Suprapubic skin (tissue), 4 donors: Measurements from ENCODE around the gene USP54. TPM values are rescaled to one million over a fixed set of nuclear protein-coding genes. Genes with fewer than 3 reads are reported as not detected.

Experiments used
- DNase-seq, 2 donors: peaks; one replicate each; pipeline ENCODE4 v3.0.0-alpha.2; 2019; ENCODE audit warnings: low spot score in 2 of 2
- H3K27ac ChIP-seq: fragments of 200-600 bp; sonication (generic); one replicate; pipeline ENCODE4 v1.5.1; 2019
- H3K27me3 ChIP-seq: fragments of 200-600 bp; sonication (generic); one replicate; pipeline ENCODE4 v1.5.1; 2019
- H3K36me3 ChIP-seq: fragments of 200-600 bp; sonication (generic); one replicate; pipeline ENCODE4 v1.5.1; 2019
- H3K4me1 ChIP-seq: fragments of 200-600 bp; sonication (generic); one replicate; pipeline ENCODE4 v1.5.1; 2019
- H3K4me3 ChIP-seq: fragments of 200-600 bp; sonication (generic); one replicate; pipeline ENCODE4 v1.5.1; 2019; ENCODE audit warnings: mild to moderate bottlenecking
- H3K9me3 ChIP-seq: fragments of 200-600 bp; sonication (generic); one replicate; pipeline ENCODE4 v1.5.1; 2019
- EP300 ChIP-seq: sonication (generic); formaldehyde crosslinking; IDR thresholded peaks from one replicate; pipeline ENCODE4 v1.6.1; 2017; ENCODE audit warnings: antibody characterized with exemption
- POLR2A ChIP-seq, 2 donors: fragments of 450-650 bp; IDR thresholded peaks; one replicate each; pipeline ENCODE4 v1.6.1; 2017; ENCODE audit warnings: antibody characterized with exemption in 2 of 2, mild to moderate bottlenecking in 2 of 2, moderate library complexity in 2 of 2
- POLR2AphosphoS5 ChIP-seq, 3 donors: sonication (generic); formaldehyde crosslinking; IDR thresholded peaks; one replicate each; pipeline ENCODE4 v1.6.1; 2017; ENCODE audit warnings: antibody characterized with exemption in 3 of 3
- WGBS: methylation state at CpG from one replicate; pipeline ENCODE4 v1.1.5; 2018; 5-methylcytosine and 5-hydroxymethylcytosine counted together
- total RNA-seq, 4 donors: library from RNA; depleted of rRNA; stranded (reverse); fragments of >200 nt; gene quantifications; one replicate each; pipeline ENCODE4 v1.1.0, GENCODE V29; 2016
- TF ChIP-seq, protein P1 (sequence below), 2 donors: fragments of 200-600 bp in 1 of 2; fragments of 450-650 bp in 1 of 2; sonication (generic) in 1 of 2; IDR thresholded peaks; one replicate each; pipeline ENCODE4 v1.5.1; 2016 to 2019; ENCODE audit warnings: antibody characterized with exemption in 2 of 2, mild to moderate bottlenecking in 1 of 2, moderate library complexity in 1 of 2

USP54 gene
- total RNA-seq, 4 donors from 2014 or later: 52.2 to 110 (median 79.5) TPM

GRCh38 chr10:73554721-73555120 is 36.4 kb downstream of the USP54 start:
- H3K4me3 ChIP-seq: no peak overlapping the region
- TF ChIP-seq EP300: no peak
- TF ChIP-seq POLR2AphosphoS5 (IDR thresholded peaks at IDR 0.05): no peak
- TF ChIP-seq POLR2A (IDR thresholded peaks at IDR 0.05): no peak
- TF ChIP-seq, protein P1, sequence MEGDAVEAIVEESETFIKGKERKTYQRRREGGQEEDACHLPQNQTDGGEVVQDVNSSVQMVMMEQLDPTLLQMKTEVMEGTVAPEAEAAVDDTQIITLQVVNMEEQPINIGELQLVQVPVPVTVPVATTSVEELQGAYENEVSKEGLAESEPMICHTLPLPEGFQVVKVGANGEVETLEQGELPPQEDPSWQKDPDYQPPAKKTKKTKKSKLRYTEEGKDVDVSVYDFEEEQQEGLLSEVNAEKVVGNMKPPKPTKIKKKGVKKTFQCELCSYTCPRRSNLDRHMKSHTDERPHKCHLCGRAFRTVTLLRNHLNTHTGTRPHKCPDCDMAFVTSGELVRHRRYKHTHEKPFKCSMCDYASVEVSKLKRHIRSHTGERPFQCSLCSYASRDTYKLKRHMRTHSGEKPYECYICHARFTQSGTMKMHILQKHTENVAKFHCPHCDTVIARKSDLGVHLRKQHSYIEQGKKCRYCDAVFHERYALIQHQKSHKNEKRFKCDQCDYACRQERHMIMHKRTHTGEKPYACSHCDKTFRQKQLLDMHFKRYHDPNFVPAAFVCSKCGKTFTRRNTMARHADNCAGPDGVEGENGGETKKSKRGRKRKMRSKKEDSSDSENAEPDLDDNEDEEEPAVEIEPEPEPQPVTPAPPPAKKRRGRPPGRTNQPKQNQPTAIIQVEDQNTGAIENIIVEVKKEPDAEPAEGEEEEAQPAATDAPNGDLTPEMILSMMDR (IDR thresholded peaks at IDR 0.05): no peak

DNA sequence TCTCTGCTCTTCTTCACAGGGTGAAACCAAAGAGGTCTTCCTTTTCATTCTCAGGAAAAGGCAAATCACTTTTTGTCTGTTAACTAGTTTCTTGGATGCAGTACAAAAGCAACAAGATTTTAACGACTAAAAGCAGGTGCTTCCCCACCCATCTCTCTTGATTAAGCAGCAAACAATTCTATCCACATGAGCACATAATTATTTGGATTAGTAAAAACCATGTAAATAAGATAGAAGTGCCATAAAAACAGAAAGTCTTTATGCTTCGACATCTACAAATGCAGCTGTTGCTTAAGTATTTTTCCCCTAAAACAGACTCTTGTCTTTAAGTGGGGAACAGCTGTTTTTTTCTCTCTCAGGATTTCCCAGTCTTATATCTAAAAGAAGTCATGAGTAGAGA is 37.4 kb downstream of the USP54 start:
- Histone ChIP-seq H3K9me3 (no peaks in the 10 kb centered on the region), H3K27ac (peak overlapping the region; percentile 57), H3K27me3 (no peaks in the 10 kb centered on the region), H3K4me3 (no peak overlapping the region), H3K36me3 (peaks cover 4% of the 10 kb centered on the region), H3K4me1 (peaks cover 10% of the 10 kb centered on the region)
- TF ChIP-seq POLR2A (IDR thresholded peaks at IDR 0.05) (no peak), EP300 (no peak), POLR2AphosphoS5 (IDR thresholded peaks at IDR 0.05) (no peak)
- TF ChIP-seq, protein P1 (IDR thresholded peaks at IDR 0.05): no peak
- 44% methylated on average over 2 of the region's 2 CpGs for WGBS
- no peak for DNase-seq

More at GRCh38 chr10:73554721-73555120, 36.4 kb downstream of the USP54 start:
- Histone ChIP-seq H3K27me3 (no peaks in the 10 kb centered on the region), H3K27ac (no peak overlapping the region), H3K36me3 (peaks cover 4% of the 10 kb centered on the region), H3K4me1 (peaks cover 10% of the 10 kb centered on the region), H3K9me3 (no peaks in the 10 kb centered on the region)
- DNase-seq: no peak

- H3K9me3 ChIP-seq: no peaks in the 10 kb centered on the region
- TF ChIP-seq POLR2AphosphoS5 (IDR thresholded peaks at IDR 0.05): no peak
- TF ChIP-seq, protein P1 (IDR thresholded peaks at IDR 0.05): no peak
- TF ChIP-seq EP300: no peak
- TF ChIP-seq POLR2A (IDR thresholded peaks at IDR 0.05): no peak
- no peak overlapping the region for H3K4me3 ChIP-seq
- no peak for DNase-seq
- no peaks in the 10 kb centered on the region for H3K27me3 ChIP-seq
- WGBS: 71% methylated on average over 3 of the region's 3 CpGs
- H3K4me1 ChIP-seq: peaks cover 10% of the 10 kb centered on the region
- peaks cover 4% of the 10 kb centered on the region for H3K36me3 ChIP-seq
- peak overlapping the region; percentile 77 for H3K27ac ChIP-seq
These were observed 38.1 kb downstream of the USP54 start for GRCh38 chr10:73552819-73553715.

DNA sequence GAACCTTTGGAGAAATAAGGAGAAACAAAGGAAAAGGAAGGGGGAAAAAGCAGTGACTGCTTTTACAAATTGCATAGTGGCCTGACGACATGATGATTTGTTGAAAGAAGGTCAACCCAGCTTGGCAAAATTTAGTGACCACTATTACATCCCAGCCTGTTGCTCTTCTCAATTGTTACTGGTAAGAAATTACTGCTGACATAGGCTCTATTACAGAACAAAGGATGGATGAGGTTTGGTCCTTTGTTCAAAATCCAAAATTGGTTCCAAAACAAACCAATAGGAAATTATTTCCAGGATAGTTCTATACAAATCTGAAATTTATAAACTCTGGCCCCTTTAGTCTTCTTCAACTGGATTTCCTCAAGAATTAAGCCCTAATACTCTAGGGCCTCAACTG is 39.6 kb downstream of the USP54 start:
- no peak for DNase-seq
- no peak overlapping the region for H3K27ac ChIP-seq
- 90% methylated on average over 1 of the region's 1 CpG for WGBS
- H3K4me1 ChIP-seq: peaks cover 10% of the 10 kb centered on the region
- no peaks in the 10 kb centered on the region for H3K9me3 ChIP-seq
- TF ChIP-seq POLR2AphosphoS5 (IDR thresholded peaks at IDR 0.05): no peak
- no peak for TF ChIP-seq POLR2A (IDR thresholded peaks at IDR 0.05)
- TF ChIP-seq, protein P1 (IDR thresholded peaks at IDR 0.05): no peak
- no peak for TF ChIP-seq EP300
- H3K36me3 ChIP-seq: peaks cover 4% of the 10 kb centered on the region
- H3K4me3 ChIP-seq: no peak overlapping the region
- H3K27me3 ChIP-seq: no peaks in the 10 kb centered on the region

DNA sequence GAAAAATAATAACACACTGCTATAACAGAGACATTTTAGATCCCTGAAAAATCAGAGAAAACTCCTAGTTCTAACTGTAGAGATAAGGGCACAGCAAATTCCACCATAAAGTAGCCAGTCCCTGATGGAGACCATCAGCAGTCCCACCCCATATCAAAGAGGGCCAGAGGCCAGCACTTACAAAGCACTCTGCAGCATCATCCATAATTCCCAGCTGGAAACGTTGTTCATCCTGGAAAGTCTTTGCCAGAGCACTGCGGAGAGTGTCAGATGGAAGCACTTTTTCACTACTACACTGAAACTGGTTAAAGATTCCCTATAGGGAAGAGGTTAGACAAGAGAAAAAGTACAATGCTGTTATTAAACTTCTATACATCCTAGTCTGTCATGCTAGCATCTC is 45.8 kb downstream of the USP54 start:
- no peaks in the 10 kb centered on the region for H3K27me3 ChIP-seq
- no peak for DNase-seq
- H3K4me1 ChIP-seq: no peaks in the 10 kb centered on the region
- 71% methylated on average over 2 of the region's 2 CpGs for WGBS
- no peaks in the 10 kb centered on the region for H3K9me3 ChIP-seq
- H3K36me3 ChIP-seq: peaks cover 27% of the 10 kb centered on the region
- no peak for TF ChIP-seq EP300
- no peak for TF ChIP-seq POLR2A (IDR thresholded peaks at IDR 0.05)
- no peak for TF ChIP-seq POLR2AphosphoS5 (IDR thresholded peaks at IDR 0.05)
- TF ChIP-seq, protein P1 (IDR thresholded peaks at IDR 0.05): no peak
- H3K27ac ChIP-seq: no peak overlapping the region
- no peak overlapping the region for H3K4me3 ChIP-seq
